Uterus (tissue), 4 donors: Measurements from ENCODE around the gene B3GALT5. TPM values are rescaled to one million over a fixed set of nuclear protein-coding genes. Genes with fewer than 3 reads are reported as not detected.

Source experiments
- DNase-seq, 2 donors: peaks; one replicate each; pipeline ENCODE4 v3.0.0-alpha.2; 2019 to 2020
- H3K27ac ChIP-seq, 2 donors: fragments of 200-600 bp; sonication (generic); 1 replicate in 1 of 2; 2 replicates in 1 of 2; pipeline ENCODE4 v1.5.1; 2016 to 2018
- H3K27me3 ChIP-seq, 2 donors: fragments of 200-600 bp; sonication (generic); one replicate each; pipeline ENCODE4 v1.5.1; 2018 to 2019; ENCODE audit warnings: control low read depth in 1 of 2
- H3K36me3 ChIP-seq, 2 donors: fragments of 200-600 bp; sonication (generic); one replicate each; pipeline ENCODE4 v1.5.1; 2019; ENCODE audit warnings: control low read depth in 1 of 2
- H3K4me1 ChIP-seq, 2 donors: fragments of 200-600 bp; sonication (generic); one replicate each; pipeline ENCODE4 v1.5.1; 2018 to 2019; ENCODE audit warnings: control low read depth in 1 of 2
- H3K4me3 ChIP-seq, 2 donors: fragments of 200-600 bp; sonication (generic); 1 replicate in 1 of 2; 2 replicates in 1 of 2; pipeline ENCODE4 v1.5.1; 2018 to 2019; ENCODE audit warnings: mild to moderate bottlenecking in 1 of 2
- H3K9me3 ChIP-seq, 2 donors: fragments of 200-600 bp; sonication (generic); one replicate each; pipeline ENCODE4 v1.5.1; 2019; ENCODE audit warnings: control low read depth in 1 of 2
- POLR2A ChIP-seq, 2 donors: fragments of 450-650 bp; IDR thresholded peaks; one replicate each; pipeline ENCODE4 v1.6.1; 2016; ENCODE audit warnings: antibody characterized with exemption in 2 of 2, mild to moderate bottlenecking in 1 of 2, moderate library complexity in 1 of 2
- intact Hi-C: fragments of 100-400 bp; cut with DNase I; formaldehyde crosslinking; loops from one replicate; pipeline ENCODE4 v1.15.1; 2023; ENCODE audit warnings: low total_unique reads
- total RNA-seq, 4 donors: library from RNA; depleted of rRNA in 3 of 4; stranded (reverse); fragments of >200 nt in 3 of 4; gene quantifications; one replicate each; pipeline versions ENCODE4 v1.1.0 to v1.2.4, GENCODE V29; 2014 to 2023
- TF ChIP-seq, protein P1 (sequence below), 4 experiments: fragments of 200-600 bp in 2 of 4; fragments of 450-650 bp in 2 of 4; sonication (generic) in 2 of 4; IDR thresholded peaks; one replicate each; pipeline ENCODE4 v1.5.1; 2016 to 2019; ENCODE audit warnings: antibody characterized with exemption in 4 of 4, mild to moderate bottlenecking in 2 of 4, moderate library complexity in 1 of 4
- donor health status: DM: yes; HTN: yes; CAD: no.

B3GALT5 gene
- total RNA-seq, 4 donors from 2014 or later: 0.26 to 2.7 (median 0.65) TPM

DNA sequence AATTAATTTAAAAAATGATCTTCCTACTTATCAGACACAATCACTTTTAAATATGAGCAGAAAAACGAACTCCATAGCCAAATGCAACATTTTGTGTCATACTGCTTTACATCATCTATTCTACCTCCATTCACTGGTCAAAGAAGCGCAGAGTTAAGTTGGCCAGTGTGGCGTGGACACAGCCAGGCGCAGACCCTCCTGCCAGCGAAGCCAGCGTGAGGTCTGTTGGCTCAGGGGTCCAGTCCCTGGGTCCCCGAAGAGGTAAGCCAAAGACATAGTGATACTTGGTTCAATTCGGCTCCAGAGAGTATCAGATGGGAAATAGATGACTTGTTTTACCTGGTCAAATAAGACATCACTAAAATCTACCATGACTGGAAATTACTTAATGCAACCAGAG is 59.2 kb downstream of the B3GALT5 start:
- no peak for DNase-seq
- intact Hi-C loops: no loop called here
- no peak overlapping the region for H3K4me3 ChIP-seq
- no peak for TF ChIP-seq POLR2A (IDR thresholded peaks at IDR 0.05)
- TF ChIP-seq, protein P1, sequence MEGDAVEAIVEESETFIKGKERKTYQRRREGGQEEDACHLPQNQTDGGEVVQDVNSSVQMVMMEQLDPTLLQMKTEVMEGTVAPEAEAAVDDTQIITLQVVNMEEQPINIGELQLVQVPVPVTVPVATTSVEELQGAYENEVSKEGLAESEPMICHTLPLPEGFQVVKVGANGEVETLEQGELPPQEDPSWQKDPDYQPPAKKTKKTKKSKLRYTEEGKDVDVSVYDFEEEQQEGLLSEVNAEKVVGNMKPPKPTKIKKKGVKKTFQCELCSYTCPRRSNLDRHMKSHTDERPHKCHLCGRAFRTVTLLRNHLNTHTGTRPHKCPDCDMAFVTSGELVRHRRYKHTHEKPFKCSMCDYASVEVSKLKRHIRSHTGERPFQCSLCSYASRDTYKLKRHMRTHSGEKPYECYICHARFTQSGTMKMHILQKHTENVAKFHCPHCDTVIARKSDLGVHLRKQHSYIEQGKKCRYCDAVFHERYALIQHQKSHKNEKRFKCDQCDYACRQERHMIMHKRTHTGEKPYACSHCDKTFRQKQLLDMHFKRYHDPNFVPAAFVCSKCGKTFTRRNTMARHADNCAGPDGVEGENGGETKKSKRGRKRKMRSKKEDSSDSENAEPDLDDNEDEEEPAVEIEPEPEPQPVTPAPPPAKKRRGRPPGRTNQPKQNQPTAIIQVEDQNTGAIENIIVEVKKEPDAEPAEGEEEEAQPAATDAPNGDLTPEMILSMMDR (IDR thresholded peaks at IDR 0.05): no peak
- H3K36me3 ChIP-seq: no peaks in the 10 kb centered on the region
- no peaks in the 10 kb centered on the region for H3K27me3 ChIP-seq
- H3K27ac ChIP-seq: no peak overlapping the region
- H3K9me3 ChIP-seq: no peaks in the 10 kb centered on the region
- H3K4me1 ChIP-seq: no peaks in the 10 kb centered on the region

DNA sequence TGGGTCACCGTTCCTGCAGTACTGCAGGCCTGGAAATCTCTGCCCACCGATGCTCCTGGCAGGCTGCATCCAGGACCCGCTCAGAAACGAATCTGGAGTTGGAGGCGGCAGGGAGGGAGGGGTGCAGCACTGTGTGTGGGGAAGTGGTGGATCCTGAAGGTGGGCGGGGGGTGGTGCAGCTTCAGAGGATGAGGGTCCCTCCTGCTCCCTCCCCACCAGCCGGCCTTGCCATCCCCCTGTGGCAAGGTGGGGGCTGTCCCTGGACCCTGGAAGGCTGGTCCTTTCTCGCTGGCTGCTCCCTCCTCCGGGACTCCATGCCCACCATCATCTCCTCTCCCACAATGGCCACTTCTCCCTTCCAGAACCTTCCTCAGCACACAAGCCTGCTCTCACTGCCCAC is 60.4 kb downstream of the B3GALT5 start:
- Histone ChIP-seq H3K9me3 (no peaks in the 10 kb centered on the region), H3K36me3 (no peaks in the 10 kb centered on the region), H3K27me3 (no peaks in the 10 kb centered on the region), H3K4me1 (no peaks in the 10 kb centered on the region), H3K27ac (no peak overlapping the region), H3K4me3 (no peak overlapping the region)
- intact Hi-C loops: no loop called here
- no peak for DNase-seq
- TF ChIP-seq, protein P1 (IDR thresholded peaks at IDR 0.05): no peak
- no peak for TF ChIP-seq POLR2A (IDR thresholded peaks at IDR 0.05)

DNA sequence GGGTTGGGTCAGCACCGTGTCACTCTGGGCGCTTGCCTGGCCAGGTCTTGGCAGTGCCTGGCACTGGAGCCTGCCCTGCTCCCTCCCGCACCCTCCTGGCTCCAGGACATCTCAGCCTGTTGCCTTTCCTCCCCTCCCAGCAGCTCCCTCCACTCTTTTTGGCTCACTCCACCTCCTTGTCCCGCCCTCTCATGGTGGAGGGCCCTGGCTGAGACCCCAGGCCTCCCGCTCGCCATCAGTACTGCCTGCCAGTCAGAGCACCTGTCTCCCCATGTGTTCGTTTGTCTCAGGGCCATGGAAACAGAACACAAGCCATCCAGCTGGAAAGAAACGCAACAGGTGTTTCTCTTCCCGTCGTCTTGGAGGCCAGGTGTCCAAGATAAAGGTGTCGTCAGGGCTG is 61.0 kb downstream of the B3GALT5 start:
- no peak overlapping the region for H3K4me3 ChIP-seq
- intact Hi-C loops: no loop called here
- TF ChIP-seq POLR2A (IDR thresholded peaks at IDR 0.05): no peak
- TF ChIP-seq, protein P1 (IDR thresholded peaks at IDR 0.05): no peak
- DNase-seq: no peak
- H3K4me1 ChIP-seq: no peaks in the 10 kb centered on the region
- H3K27me3 ChIP-seq: no peaks in the 10 kb centered on the region
- no peaks in the 10 kb centered on the region for H3K9me3 ChIP-seq
- H3K36me3 ChIP-seq: no peaks in the 10 kb centered on the region
- no peak overlapping the region for H3K27ac ChIP-seq

DNA sequence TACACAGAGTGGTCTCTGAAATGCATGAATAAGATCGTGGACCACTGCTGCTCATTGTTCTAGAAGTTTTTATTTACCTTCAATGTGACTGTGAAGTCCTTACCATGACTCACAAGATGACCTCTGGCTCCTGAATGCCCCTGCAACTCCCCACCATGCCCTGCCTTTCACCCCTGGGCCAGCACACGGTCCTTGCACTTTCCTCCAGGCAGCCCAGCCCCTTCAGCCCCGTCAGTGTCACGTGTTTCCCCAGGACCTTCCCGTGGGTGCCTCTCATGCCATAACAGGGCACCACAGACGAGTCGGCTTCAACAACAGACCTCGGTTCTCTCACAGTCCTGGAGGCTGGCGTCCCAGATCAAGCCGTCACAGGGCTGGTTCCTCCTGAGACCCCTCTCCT is 62.1 kb downstream of the B3GALT5 start:
- intact Hi-C loops: no loop called here
- Histone ChIP-seq H3K27ac (no peak overlapping the region), H3K4me1 (no peaks in the 10 kb centered on the region), H3K36me3 (no peaks in the 10 kb centered on the region), H3K4me3 (no peak overlapping the region), H3K27me3 (no peaks in the 10 kb centered on the region), H3K9me3 (no peaks in the 10 kb centered on the region)
- TF ChIP-seq POLR2A (IDR thresholded peaks at IDR 0.05): no peak
- DNase-seq: no peak

DNA sequence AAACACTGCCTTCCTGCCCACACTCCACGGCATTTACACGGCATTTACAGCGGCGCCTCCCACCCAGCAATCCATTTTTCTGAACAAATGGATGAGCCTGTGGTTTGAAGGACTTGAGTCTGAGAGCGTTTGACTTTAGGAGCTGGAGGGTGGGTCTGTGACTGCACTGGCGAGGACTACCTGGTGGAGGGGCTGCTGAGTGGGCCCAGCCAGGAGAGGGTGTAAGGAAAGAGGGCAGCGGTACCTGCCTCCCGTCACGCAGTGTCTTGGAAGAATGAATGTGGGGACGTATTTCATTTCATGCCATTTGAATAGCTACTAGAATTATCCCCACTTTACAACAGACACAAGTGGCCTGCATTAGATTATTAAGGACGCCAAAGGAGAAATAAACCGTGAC is 62.9 kb downstream of the B3GALT5 start:
- Histone ChIP-seq H3K27me3 (no peaks in the 10 kb centered on the region), H3K36me3 (no peaks in the 10 kb centered on the region), H3K4me3 (no peak overlapping the region), H3K27ac (peak overlapping the region in 1 of 2 donors; percentile 47), H3K9me3 (no peaks in the 10 kb centered on the region), H3K4me1 (no peaks in the 10 kb centered on the region)
- no peak for DNase-seq
- TF ChIP-seq POLR2A (IDR thresholded peaks at IDR 0.05): no peak
- TF ChIP-seq, protein P1 (IDR thresholded peaks at IDR 0.05): no peak
- intact Hi-C loops: no loop called here
